H9 (cell line): ENCODE results near the gene EEF1A2. TPM values are rescaled to one million over a fixed set of nuclear protein-coding genes. Genes with fewer than 3 reads are reported as not detected.

Experiments used
- DNase-seq: peaks from one replicate; pipeline ENCODE4 v3.0.0-alpha.2; 2017
- H2AFZ ChIP-seq: one replicate; pipeline ENCODE4 v1.6.1; 2013; ENCODE audit warnings: mild to moderate bottlenecking, low read length, control low read depth, moderate library complexity
- H2AK5ac ChIP-seq: 2 replicates; pipeline ENCODE4 v1.6.1; 2013; ENCODE audit warnings: low read length, control low read depth, mixed read lengths; ENCODE audit not compliant: insufficient read length
- H2BK120ac ChIP-seq: one replicate; pipeline ENCODE4 v1.6.1; 2013; ENCODE audit warnings: low read depth, mild to moderate bottlenecking, low read length, control low read depth, inconsistent platforms; ENCODE audit not compliant: poor library complexity, severe bottlenecking
- H2BK12ac ChIP-seq: 2 replicates; pipeline ENCODE4 v1.6.1; 2013; ENCODE audit warnings: low read length, control low read depth, mixed read lengths, low read depth; ENCODE audit not compliant: insufficient read length
- H2BK15ac ChIP-seq: 2 replicates; pipeline ENCODE4 v1.6.1; 2013; ENCODE audit warnings: low read depth, low read length, control low read depth
- H2BK20ac ChIP-seq: one replicate; pipeline ENCODE4 v1.6.1; 2013; ENCODE audit warnings: low read depth, mild to moderate bottlenecking, low read length, control low read depth, inconsistent platforms; ENCODE audit not compliant: poor library complexity, severe bottlenecking
- H2BK5ac ChIP-seq: 2 replicates; pipeline ENCODE4 v1.6.1; 2013; ENCODE audit warnings: low read length, control low read depth, mixed read lengths; ENCODE audit not compliant: insufficient read length
- H3K14ac ChIP-seq: 2 replicates; pipeline ENCODE4 v1.6.1; 2013; ENCODE audit warnings: low read length, control low read depth; ENCODE audit not compliant: insufficient read depth
- H3K18ac ChIP-seq: 2 replicates; pipeline ENCODE4 v1.6.1; 2013; ENCODE audit warnings: low read depth, mild to moderate bottlenecking, mixed read lengths, low read length, control low read depth; ENCODE audit not compliant: insufficient read length
- H3K23ac ChIP-seq: 2 replicates; pipeline ENCODE4 v1.6.1; 2013; ENCODE audit warnings: low read length, control low read depth, mixed read lengths, low read depth; ENCODE audit not compliant: insufficient read length
- H3K23me2 ChIP-seq: 2 replicates; pipeline ENCODE4 v1.6.1; 2013; ENCODE audit warnings: low read depth, mild to moderate bottlenecking, mixed read lengths, low read length, control low read depth; ENCODE audit not compliant: insufficient read length, poor library complexity, severe bottlenecking
- H3K27ac ChIP-seq: 2 replicates; pipeline ENCODE4 v1.5.1; 2013; ENCODE audit warnings: low read length, control low read depth, mixed read lengths, low read depth; ENCODE audit not compliant: insufficient read length
- H3K27me3 ChIP-seq: 2 replicates; pipeline ENCODE4 v1.6.1; 2013; ENCODE audit warnings: low read length, control low read depth, inconsistent platforms; ENCODE audit not compliant: insufficient read depth
- H3K4ac ChIP-seq: 2 replicates; pipeline ENCODE4 v1.6.1; 2013; ENCODE audit warnings: low read depth, mild to moderate bottlenecking, control low read depth, inconsistent platforms, low read length, moderate library complexity
- H3K4me1 ChIP-seq: 2 replicates; pipeline ENCODE4 v1.6.1; 2013; ENCODE audit warnings: low read length, control low read depth, inconsistent platforms; ENCODE audit not compliant: insufficient read depth
- H3K4me2 ChIP-seq: 2 replicates; pipeline ENCODE4 v1.6.1; 2013; ENCODE audit warnings: low read length, control low read depth, mixed read lengths; ENCODE audit not compliant: insufficient read length, insufficient read depth
- H3K56ac ChIP-seq: 2 replicates; pipeline ENCODE4 v1.6.1; 2013; ENCODE audit warnings: low read depth, mild to moderate bottlenecking, mixed read lengths, low read length, control low read depth; ENCODE audit not compliant: insufficient read length
- H3K79me1 ChIP-seq: 2 replicates; pipeline ENCODE4 v1.6.1; 2013; ENCODE audit warnings: low read depth, mild to moderate bottlenecking, moderate library complexity, low read length, control low read depth, inconsistent platforms; ENCODE audit not compliant: insufficient read depth, poor library complexity, severe bottlenecking
- H3K79me2 ChIP-seq: 2 replicates; pipeline ENCODE4 v1.6.1; 2013; ENCODE audit warnings: low read length, control low read depth, inconsistent platforms; ENCODE audit not compliant: insufficient read depth
- H3K9ac ChIP-seq: 2 replicates; pipeline ENCODE4 v1.6.1; 2013; ENCODE audit warnings: low read length, control low read depth, mixed read lengths; ENCODE audit not compliant: insufficient read length; ENCODE audit errors: extremely low read depth
- H3K9me3 ChIP-seq: one replicate; pipeline ENCODE4 v1.6.1; 2013; ENCODE audit warnings: low read depth, low read length, inconsistent platforms; ENCODE audit not compliant: control insufficient read depth
- H3T11ph ChIP-seq: one replicate; pipeline ENCODE4 v1.6.1; 2013; ENCODE audit warnings: mild to moderate bottlenecking, low read length, control low read depth, inconsistent platforms
- H4K20me1 ChIP-seq: one replicate; pipeline ENCODE4 v1.6.1; 2013; ENCODE audit not compliant: control insufficient read depth, insufficient read length, insufficient read depth
- H4K5ac ChIP-seq: 2 replicates; pipeline ENCODE4 v1.6.1; 2013; ENCODE audit warnings: low read depth, mild to moderate bottlenecking, mixed read lengths, low read length, control low read depth; ENCODE audit not compliant: insufficient read length
- H4K8ac ChIP-seq: replicated peaks from 2 replicates; pipeline ENCODE4 v1.6.1; 2013; ENCODE audit warnings: low read length, control low read depth, mixed read lengths, low read depth; ENCODE audit not compliant: insufficient read length
- H4K91ac ChIP-seq: 2 replicates; pipeline ENCODE4 v1.6.1; 2013; ENCODE audit warnings: low read depth, mild to moderate bottlenecking, moderate library complexity, mixed read lengths, low read length, control low read depth; ENCODE audit not compliant: insufficient read length
- H3K27ac Mint-ChIP-seq, 3 experiments: 2 replicates in 2 of 3; 3 replicates in 1 of 3; pipeline ENCODE4 v1.8.0; 2020 to 2021; ENCODE audit warnings: mixed read lengths in 3 of 3, mild to moderate bottlenecking in 1 of 3, moderate library complexity in 1 of 3
- H3K27me3 Mint-ChIP-seq: 2 replicates; pipeline ENCODE4 v1.8.0; 2021; ENCODE audit warnings: low read depth, mild to moderate bottlenecking, moderate library complexity, mixed read lengths
- H3K36me3 Mint-ChIP-seq, 3 experiments: 2 replicates in 2 of 3; 3 replicates in 1 of 3; pipeline ENCODE4 v1.8.0; 2020 to 2021; ENCODE audit warnings: low read depth in 3 of 3, mixed read lengths in 3 of 3; ENCODE audit not compliant: insufficient read depth in 1 of 3
- H3K4me1 Mint-ChIP-seq, 2 experiments: 2 replicates each; pipeline ENCODE4 v1.8.0; 2020; ENCODE audit warnings: mixed read lengths in 2 of 2
- H3K4me3 Mint-ChIP-seq, 2 experiments: 2 replicates in 1 of 2; 3 replicates in 1 of 2; pipeline ENCODE4 v1.8.0; 2020 to 2021; ENCODE audit warnings: mild to moderate bottlenecking in 2 of 2, mixed read lengths in 2 of 2, moderate library complexity in 1 of 2
- H3K9me3 Mint-ChIP-seq, 2 experiments: 2 replicates in 1 of 2; 3 replicates in 1 of 2; pipeline ENCODE4 v1.8.0; 2020; ENCODE audit warnings: mild to moderate bottlenecking in 2 of 2, mixed read lengths in 2 of 2, moderate library complexity in 1 of 2
- WGBS: extraction: QIAGEN DNeasy Blood & Tissue Kit; methylation state at CpG from one replicate; pipeline ENCODE4 v1.1.7; 2013; ENCODE audit warnings: missing lambda C conversion rate, low lambda C conversion rate, mixed read lengths; ENCODE audit not compliant: insufficient read length; ENCODE audit errors: extremely low coverage; 5-methylcytosine and 5-hydroxymethylcytosine counted together
- total RNA-seq: library from RNA; stranded (reverse); gene quantifications from 2 replicates; pipeline ENCODE4 v1.2.1, GENCODE V29; 2021
- TF ChIP-seq, protein P1 (sequence below): fragments of 200-600 bp; sonication (generic); conservative IDR thresholded peaks from 3 replicates; pipeline ENCODE4 v1.8.0; 2021; ENCODE audit warnings: antibody characterized with exemption, mild to moderate bottlenecking

Gene EEF1A2
- total RNA-seq, 1 experiment from 2014 or later: 27.4 TPM

- Histone ChIP-seq H2BK120ac (no peak overlapping the region), H3K79me1 (no peaks in the 10 kb centered on the region), H3T11ph (no peak overlapping the region), H3K4ac (no peak overlapping the region), H4K5ac (no peak overlapping the region), H3K27me3 (no peaks in the 10 kb centered on the region), H2BK12ac (no peak overlapping the region), H2BK20ac (no peak overlapping the region), H2BK5ac (no peak overlapping the region), H3K18ac (no peak overlapping the region), H4K20me1 (no peaks in the 10 kb centered on the region), H2BK15ac (no peak overlapping the region), H4K91ac (no peak overlapping the region), H4K8ac (no peak overlapping the region), H3K9ac (no peak overlapping the region), H3K56ac (no peak overlapping the region), H3K23me2 (no peaks in the 10 kb centered on the region), H3K4me2 (no peak overlapping the region), H3K4me1 (no peaks in the 10 kb centered on the region), H3K23ac (no peak overlapping the region), H2AK5ac (no peak overlapping the region), H3K9me3 (no peaks in the 10 kb centered on the region), H3K14ac (no peak overlapping the region), H3K27ac (no peak overlapping the region), H3K79me2 (no peaks in the 10 kb centered on the region; the same call in 1 of the 2 replicates), H2AFZ (no peak overlapping the region)
- no peak for DNase-seq
- Mint-ChIP-seq H3K36me3 (peaks cover 12 to 28% (median 15%) of the 10 kb centered on the region in 3 experiments), H3K9me3 (peaks cover 9 to 11% of the 10 kb centered on the region in 2 experiments; a peak in 3 of 5 replicates), H3K4me3 (no peak overlapping the region), H3K27me3 (no peaks in the 10 kb centered on the region), H3K27ac (no peak overlapping the region), H3K4me1 (peaks cover 4 to 19% of the 10 kb centered on the region in 2 experiments)
- TF ChIP-seq, protein P1, sequence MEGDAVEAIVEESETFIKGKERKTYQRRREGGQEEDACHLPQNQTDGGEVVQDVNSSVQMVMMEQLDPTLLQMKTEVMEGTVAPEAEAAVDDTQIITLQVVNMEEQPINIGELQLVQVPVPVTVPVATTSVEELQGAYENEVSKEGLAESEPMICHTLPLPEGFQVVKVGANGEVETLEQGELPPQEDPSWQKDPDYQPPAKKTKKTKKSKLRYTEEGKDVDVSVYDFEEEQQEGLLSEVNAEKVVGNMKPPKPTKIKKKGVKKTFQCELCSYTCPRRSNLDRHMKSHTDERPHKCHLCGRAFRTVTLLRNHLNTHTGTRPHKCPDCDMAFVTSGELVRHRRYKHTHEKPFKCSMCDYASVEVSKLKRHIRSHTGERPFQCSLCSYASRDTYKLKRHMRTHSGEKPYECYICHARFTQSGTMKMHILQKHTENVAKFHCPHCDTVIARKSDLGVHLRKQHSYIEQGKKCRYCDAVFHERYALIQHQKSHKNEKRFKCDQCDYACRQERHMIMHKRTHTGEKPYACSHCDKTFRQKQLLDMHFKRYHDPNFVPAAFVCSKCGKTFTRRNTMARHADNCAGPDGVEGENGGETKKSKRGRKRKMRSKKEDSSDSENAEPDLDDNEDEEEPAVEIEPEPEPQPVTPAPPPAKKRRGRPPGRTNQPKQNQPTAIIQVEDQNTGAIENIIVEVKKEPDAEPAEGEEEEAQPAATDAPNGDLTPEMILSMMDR: no peak
- WGBS: no CpG with 5 or more reads among the region's 15 CpGs
These were observed 59.0 kb downstream of the EEF1A2 start for GRCh38 chr20:63439866-63440265.
